Natural killer cell (primary cell): ENCODE measurements around the gene PPP1R13B. TPM values are rescaled to one million over a fixed set of nuclear protein-coding genes. Genes with fewer than 3 reads are reported as not detected.

Experiments
- ATAC-seq, 3 donors: fragments of 150-1000 bp in 2 of 3; fragments of 200-7000 bp in 1 of 3; cut with Tn5 transposase; 1 replicate in 1 of 3; 2 replicates in 2 of 3; pipeline ENCODE4 v1.10.0; 2021; ENCODE audit warnings: mild to moderate bottlenecking in 2 of 3, moderate library complexity in 2 of 3
- DNase-seq, 2 donors: peaks; one replicate each; pipeline versions ENCODE4 v3.0.0 to v3.0.0-alpha.2; 2013 to 2021; ENCODE audit warnings: mixed read lengths in 1 of 2
- H3K27ac ChIP-seq: one replicate; pipeline ENCODE4 v1.5.1; 2013; ENCODE audit warnings: mild to moderate bottlenecking, low read length
- H3K27me3 ChIP-seq: one replicate; pipeline ENCODE4 v1.6.1; 2013; ENCODE audit warnings: low read length; ENCODE audit not compliant: control insufficient read depth, insufficient read depth
- H3K36me3 ChIP-seq: one replicate; pipeline ENCODE4 v1.6.1; 2013; ENCODE audit warnings: low read length; ENCODE audit not compliant: control insufficient read depth, insufficient read depth
- H3K4me1 ChIP-seq: one replicate; pipeline ENCODE4 v1.6.1; 2013; ENCODE audit warnings: low read length; ENCODE audit not compliant: control insufficient read depth, insufficient read depth
- H3K4me3 ChIP-seq: one replicate; pipeline ENCODE4 v1.5.1; 2013; ENCODE audit warnings: low read length
- H3K9me3 ChIP-seq: one replicate; pipeline ENCODE4 v1.6.1; 2013; ENCODE audit warnings: low read length; ENCODE audit not compliant: control insufficient read depth, insufficient read depth
- H3K27ac Mint-ChIP-seq, 2 donors: one replicate each; pipeline ENCODE4 v1.8.0; 2022; ENCODE audit warnings: mild to moderate bottlenecking in 2 of 2, mixed read lengths in 2 of 2, moderate library complexity in 1 of 2
- H3K27me3 Mint-ChIP-seq, 2 donors: one replicate each; pipeline ENCODE4 v1.8.0; 2022; ENCODE audit warnings: low read depth in 2 of 2, mixed read lengths in 2 of 2
- H3K36me3 Mint-ChIP-seq: one replicate; pipeline ENCODE4 v1.8.0; 2022; ENCODE audit warnings: mixed read lengths
- H3K4me1 Mint-ChIP-seq, 2 donors: one replicate each; pipeline ENCODE4 v1.8.0; 2022; ENCODE audit warnings: mixed read lengths in 2 of 2
- H3K4me3 Mint-ChIP-seq: one replicate; pipeline ENCODE4 v1.8.0; 2022; ENCODE audit warnings: mild to moderate bottlenecking, moderate library complexity, mixed read lengths
- H3K9me3 Mint-ChIP-seq, 2 donors: one replicate each; pipeline ENCODE4 v1.8.0; 2022; ENCODE audit warnings: mixed read lengths in 2 of 2
- CTCF ChIP-seq: fragments of 200-600 bp; IDR thresholded peaks from one replicate; pipeline ENCODE4 v1.8.0; 2022; ENCODE audit warnings: antibody characterized with exemption
- WGBS: methylation state at CpG from one replicate; pipeline ENCODE4 v1.1.7; 2013; ENCODE audit warnings: missing lambda C conversion rate; ENCODE audit not compliant: insufficient coverage; 5-methylcytosine and 5-hydroxymethylcytosine counted together
- intact Hi-C: fragments of 100-400 bp; cut with micrococcal nuclease; formaldehyde crosslinking; loops from one replicate; pipeline ENCODE4 v1.14.2; 2022
- total RNA-seq, 4 donors: library from RNA; stranded (reverse); fragments of 120-200 nt in 1 of 4; gene quantifications; one replicate each; pipeline versions ENCODE4 v1.2.3 to v1.2.4, GENCODE V29; 2013 to 2022

Gene PPP1R13B
- total RNA-seq, 3 donors from 2014 or later (not counting 1 experiment from before 2014, with no cell fraction given): 26.5 to 35.5 (median 31.7) TPM

- WGBS: 57% methylated on average over 5 of the region's 5 CpGs
- Histone ChIP-seq H3K36me3 (peaks cover 9% of the 10 kb centered on the region), H3K27me3 (no peaks in the 10 kb centered on the region), H3K27ac (no peak overlapping the region), H3K9me3 (no peaks in the 10 kb centered on the region), H3K4me3 (no peak overlapping the region), H3K4me1 (peaks cover 11% of the 10 kb centered on the region)
- ATAC-seq: peak; percentile 69 to 93 (median 75)
- Mint-ChIP-seq H3K4me3 (no peak overlapping the region), H3K36me3 (peaks cover 6% of the 10 kb centered on the region), H3K27ac (no peak overlapping the region), H3K9me3 (no peaks in the 10 kb centered on the region), H3K27me3 (no peaks in the 10 kb centered on the region), H3K4me1 (no peaks in the 10 kb centered on the region)
- intact Hi-C loops: no loop called here
- TF ChIP-seq CTCF: no peak
- DNase-seq: peak in 1 of 2 donors; percentile 71
Measured at GRCh38 chr14:103748534-103748857, 98.9 kb downstream of the PPP1R13B start.

- Histone ChIP-seq H3K4me3 (no peak overlapping the region), H3K27ac (no peak overlapping the region), H3K4me1 (peaks cover 11% of the 10 kb centered on the region), H3K9me3 (no peaks in the 10 kb centered on the region), H3K27me3 (no peaks in the 10 kb centered on the region), H3K36me3 (peaks cover 9% of the 10 kb centered on the region)
- no peak overlapping the region for H3K27ac Mint-ChIP-seq
- no peaks in the 10 kb centered on the region for H3K27me3 Mint-ChIP-seq
- no peaks in the 10 kb centered on the region for H3K4me1 Mint-ChIP-seq
- TF ChIP-seq CTCF: no peak
- H3K9me3 Mint-ChIP-seq: no peaks in the 10 kb centered on the region
- no peak for DNase-seq
- no peak overlapping the region for H3K4me3 Mint-ChIP-seq
- H3K36me3 Mint-ChIP-seq: peaks cover 6% of the 10 kb centered on the region
- WGBS: 98% methylated on average over 10 of the region's 10 CpGs
- no peak for ATAC-seq
- intact Hi-C loops: no loop called here
Measured at GRCh38 chr14:103746701-103747100, 100.7 kb downstream of the PPP1R13B start.

- ATAC-seq (no peak), DNase-seq (no peak)
- intact Hi-C loops: no loop called here
- Mint-ChIP-seq H3K27ac (no peak overlapping the region), H3K4me3 (no peak overlapping the region), H3K27me3 (no peaks in the 10 kb centered on the region), H3K4me1 (no peaks in the 10 kb centered on the region), H3K36me3 (peaks cover 6% of the 10 kb centered on the region), H3K9me3 (no peaks in the 10 kb centered on the region)
- 93% methylated on average over 5 of the region's 5 CpGs for WGBS
- TF ChIP-seq CTCF: no peak
- H3K27ac ChIP-seq: no peak overlapping the region
- peaks cover 14% of the 10 kb centered on the region for H3K36me3 ChIP-seq
- H3K4me1 ChIP-seq: peaks cover 11% of the 10 kb centered on the region
- no peaks in the 10 kb centered on the region for H3K9me3 ChIP-seq
- H3K4me3 ChIP-seq: no peak overlapping the region
- no peaks in the 10 kb centered on the region for H3K27me3 ChIP-seq
Measured at GRCh38 chr14:103745424-103745823, 102.0 kb downstream of the PPP1R13B start.

GRCh38 chr14:103744621-103745395 is 102.6 kb downstream of the PPP1R13B start:
- Mint-ChIP-seq H3K4me1 (no peaks in the 10 kb centered on the region), H3K9me3 (no peaks in the 10 kb centered on the region), H3K27me3 (no peaks in the 10 kb centered on the region), H3K27ac (no peak overlapping the region), H3K4me3 (no peak overlapping the region), H3K36me3 (peaks cover 6% of the 10 kb centered on the region)
- Histone ChIP-seq H3K36me3 (peaks cover 14% of the 10 kb centered on the region), H3K4me3 (no peak overlapping the region), H3K9me3 (no peaks in the 10 kb centered on the region), H3K27ac (no peak overlapping the region), H3K27me3 (no peaks in the 10 kb centered on the region), H3K4me1 (peaks cover 11% of the 10 kb centered on the region)
- TF ChIP-seq CTCF: no peak
- ATAC-seq (no peak), DNase-seq (no peak)
- intact Hi-C loops: no loop called here
- 85% methylated on average over 15 of the region's 15 CpGs for WGBS
